GM21825 (cell line): ENCODE measurements around the gene LYPD4.
"Not testable (repeated sequence)": the region's sequence is repeated elsewhere in the genome, so short reads cannot be mapped to it uniquely, and the experiment has no call there.

Experiments used
- ATAC-seq: cut with Tn5 transposase; IDR thresholded peaks from one replicate; pipeline ENCODE4 v1.9.1; 2021; ENCODE audit warnings: mild to moderate bottlenecking, moderate library complexity; ENCODE audit not compliant: unreplicated experiment

Gene LYPD4

DNA sequence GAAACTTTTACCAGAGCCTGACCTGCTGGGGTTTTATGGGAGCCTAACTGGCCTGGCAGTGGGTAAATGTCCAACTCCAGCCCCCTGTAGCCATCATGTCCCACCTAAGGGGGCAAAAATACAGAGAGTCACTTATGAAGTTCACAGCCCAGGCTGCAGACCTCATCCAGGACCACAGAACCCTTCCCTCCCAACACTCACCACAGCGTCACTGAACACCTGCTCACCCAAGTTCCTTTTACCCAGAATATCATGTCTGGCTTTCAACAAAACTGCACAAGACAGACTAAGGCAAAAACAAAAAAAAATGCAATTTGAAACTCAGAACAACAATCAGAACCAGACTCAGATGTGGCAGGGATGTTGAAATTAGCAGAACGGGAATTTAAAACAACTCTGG is 41.7 kb downstream of the LYPD4 start:
- no peak for ATAC-seq

DNA sequence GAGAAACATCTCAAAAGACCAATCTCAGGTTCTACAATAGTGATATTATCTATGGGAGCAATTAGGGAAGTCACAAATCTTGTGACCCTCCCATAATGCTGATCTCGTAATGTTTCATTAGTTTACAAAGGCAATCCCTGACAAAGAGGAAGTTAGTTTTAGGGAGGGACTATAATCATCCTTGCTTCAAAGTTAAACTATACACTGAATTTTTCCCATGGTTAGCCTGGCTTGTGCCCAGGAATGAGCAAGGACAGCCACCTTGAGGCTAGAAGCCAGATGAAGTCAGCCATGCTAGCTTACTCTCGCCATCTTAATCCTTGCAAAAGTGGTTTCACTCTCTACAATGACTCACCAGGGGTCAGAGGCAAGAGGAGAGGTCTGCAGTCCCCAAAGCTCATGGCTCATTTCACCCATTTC is 42.7 kb downstream of the LYPD4 start:
- no peak for ATAC-seq

DNA sequence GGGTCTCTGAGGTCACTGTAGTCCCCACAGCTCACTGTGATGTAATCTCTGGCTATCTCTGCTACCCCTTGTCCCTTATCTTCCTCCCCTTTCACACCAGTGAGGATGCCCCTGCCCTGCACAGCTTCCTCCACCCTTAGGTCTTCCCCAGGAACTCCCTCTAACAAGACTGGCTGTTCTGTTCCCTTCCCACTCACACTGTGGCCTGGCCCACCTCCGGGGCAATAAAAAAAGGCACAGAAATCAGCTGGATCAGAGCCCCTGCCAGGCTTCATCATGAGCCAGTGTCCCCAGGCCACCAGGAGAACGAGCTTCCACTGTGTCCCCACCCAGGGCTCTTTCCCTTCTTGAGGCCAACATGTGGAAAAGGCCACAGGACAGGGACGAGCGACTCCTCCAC is 43.5 kb downstream of the LYPD4 start:
- no peak for ATAC-seq

DNA sequence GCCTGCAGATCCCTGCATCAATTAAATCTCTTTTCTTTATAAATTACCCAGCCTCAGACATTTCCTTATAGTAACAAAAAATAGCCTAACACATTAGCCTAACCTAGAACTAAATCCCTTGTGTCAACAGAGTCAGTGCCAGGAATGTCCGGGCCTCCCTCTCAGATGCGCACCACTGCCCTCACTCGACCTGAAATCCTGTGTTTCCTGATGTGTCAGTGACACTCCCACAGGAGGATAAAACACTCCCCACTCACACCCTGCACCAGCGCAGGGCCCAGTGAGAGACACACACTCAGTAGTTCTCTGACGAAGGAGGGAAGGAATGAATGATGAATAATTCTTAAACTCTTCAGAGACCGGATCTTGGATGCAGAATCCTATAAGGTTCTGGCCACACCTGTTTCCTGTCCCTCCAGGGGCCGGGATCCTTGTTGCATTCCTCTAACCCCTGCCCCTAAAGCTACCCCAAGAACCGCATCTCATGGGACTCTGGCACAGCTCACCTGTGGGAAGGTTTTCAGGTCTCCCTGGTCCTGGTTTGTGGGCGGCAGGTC is 45.0 kb downstream of the LYPD4 start:
- ATAC-seq, result no peak

DNA sequence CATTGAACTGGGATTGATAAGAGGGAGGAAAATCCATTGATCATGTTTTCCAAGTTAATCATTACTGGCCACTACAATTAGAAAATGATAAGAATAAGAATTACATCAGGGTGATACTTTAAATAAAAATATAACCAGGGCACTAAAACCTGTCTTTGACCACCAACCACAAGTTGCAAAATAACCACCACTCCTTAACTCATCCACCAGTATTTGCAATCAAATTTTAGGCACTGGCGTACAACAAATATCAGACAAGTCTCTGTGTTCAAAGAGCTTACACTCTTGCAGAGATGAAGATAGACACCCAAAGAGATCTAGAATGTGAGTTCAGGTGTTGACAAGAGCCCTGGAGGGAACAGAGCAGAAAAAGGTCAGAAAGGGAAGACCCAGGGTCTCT is 47.6 kb downstream of the LYPD4 start:
- no peak for ATAC-seq

DNA sequence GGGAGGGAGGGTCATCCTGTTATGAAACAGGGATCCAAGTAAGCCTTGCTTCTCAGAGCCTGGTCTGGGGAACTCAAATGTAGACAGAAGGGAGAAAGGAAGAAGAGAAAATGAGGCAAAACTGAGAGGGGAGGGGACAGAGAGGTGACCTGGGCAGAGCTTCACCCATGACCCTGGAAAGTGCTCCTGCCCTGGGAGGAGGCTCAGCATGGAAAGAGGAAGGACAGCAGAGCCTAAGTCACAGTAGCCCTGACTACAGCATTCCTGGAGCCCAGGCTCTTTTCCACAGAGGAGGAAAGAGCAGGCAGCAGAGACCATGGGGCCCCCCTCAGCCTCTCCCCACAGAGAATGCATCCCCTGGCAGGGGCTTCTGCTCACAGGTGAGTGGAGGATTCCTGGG is 48.1 kb downstream of the LYPD4 start, which contains the start of gene CEACAM3:
TSS of gene CEACAM3 (plus strand) at position 226 of the 400 bp plus-strand sequence. CDS start at position 317, 91 bp downstream.
- no peak for ATAC-seq

DNA sequence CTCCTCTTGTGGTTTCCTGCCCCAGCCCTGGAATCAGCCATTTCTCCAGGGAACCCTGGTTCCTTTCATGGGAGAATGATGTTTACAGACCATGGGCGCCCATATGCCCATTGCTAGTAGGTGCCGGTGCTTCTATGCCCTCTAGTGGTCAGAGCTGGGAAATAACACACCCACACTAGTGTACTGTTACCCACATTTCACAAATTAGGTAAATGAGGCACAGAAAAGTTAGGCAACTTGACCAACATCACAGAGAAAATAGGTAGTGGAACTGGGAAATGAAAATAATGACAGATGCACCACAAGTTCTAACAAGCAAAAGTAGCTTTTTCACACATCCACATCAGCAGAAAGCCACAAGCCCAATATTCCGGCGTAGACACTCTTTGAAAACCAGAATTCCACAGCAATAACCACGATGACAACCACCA is 49.4 kb downstream of the LYPD4 start:
- peak; percentile 54 for ATAC-seq

DNA sequence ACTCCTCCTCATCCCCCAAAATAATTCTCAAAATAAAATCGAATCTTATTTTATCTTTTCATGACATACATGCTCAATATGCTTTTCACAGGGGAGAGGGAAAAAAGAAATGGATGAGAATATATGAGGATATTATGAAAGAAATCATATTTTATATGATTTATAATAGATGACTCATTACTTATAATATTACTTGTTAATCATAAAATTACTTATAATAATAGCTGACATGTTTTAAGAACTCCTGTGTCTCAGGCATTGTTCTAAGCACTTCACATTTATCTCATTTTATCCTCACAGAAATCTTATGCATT is 51.1 kb downstream of the LYPD4 start:
- no peak for ATAC-seq

DNA sequence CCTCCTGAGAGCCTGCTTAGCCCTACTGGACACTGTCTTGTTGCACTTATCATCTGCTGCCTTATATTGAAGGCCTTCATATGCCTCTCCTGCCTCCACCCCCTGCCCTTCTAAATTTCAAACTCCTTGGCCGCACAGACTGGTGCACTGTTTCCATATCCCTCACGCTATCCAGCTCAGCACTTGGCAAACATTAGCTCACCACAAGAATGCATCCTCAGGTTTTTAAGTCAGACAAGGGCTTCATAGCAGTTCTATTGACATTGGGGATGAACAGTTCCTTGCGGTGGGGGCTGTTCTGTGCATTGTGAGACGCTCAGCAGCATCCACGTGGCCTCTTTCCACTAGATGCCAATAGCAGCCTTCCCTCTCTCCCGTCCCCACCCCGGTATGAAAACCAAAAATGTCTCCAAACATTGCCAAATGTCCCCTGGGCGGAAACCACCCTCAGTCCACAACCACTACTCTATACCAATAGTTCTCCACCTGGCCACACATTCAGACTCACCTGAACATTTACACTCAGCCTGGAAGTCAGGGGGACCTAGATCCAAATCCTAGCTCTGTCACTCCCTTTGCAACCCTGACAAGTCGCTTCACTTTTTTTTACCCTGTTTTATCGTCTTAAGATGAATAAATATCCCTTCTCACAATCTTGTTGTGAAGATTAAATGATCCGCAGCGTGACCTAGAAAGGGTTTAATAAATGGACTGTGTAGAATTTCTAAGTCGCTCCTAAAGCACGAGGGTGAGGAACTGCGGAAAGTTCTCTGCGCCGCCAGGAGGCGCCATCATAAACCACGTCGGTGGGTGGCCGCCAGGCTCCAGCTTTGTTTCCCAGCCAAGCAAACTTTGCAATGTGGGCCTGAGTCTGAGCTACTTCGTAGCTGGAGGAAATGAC is 51.7 kb downstream of the LYPD4 start:
- ATAC-seq, result no peak

DNA sequence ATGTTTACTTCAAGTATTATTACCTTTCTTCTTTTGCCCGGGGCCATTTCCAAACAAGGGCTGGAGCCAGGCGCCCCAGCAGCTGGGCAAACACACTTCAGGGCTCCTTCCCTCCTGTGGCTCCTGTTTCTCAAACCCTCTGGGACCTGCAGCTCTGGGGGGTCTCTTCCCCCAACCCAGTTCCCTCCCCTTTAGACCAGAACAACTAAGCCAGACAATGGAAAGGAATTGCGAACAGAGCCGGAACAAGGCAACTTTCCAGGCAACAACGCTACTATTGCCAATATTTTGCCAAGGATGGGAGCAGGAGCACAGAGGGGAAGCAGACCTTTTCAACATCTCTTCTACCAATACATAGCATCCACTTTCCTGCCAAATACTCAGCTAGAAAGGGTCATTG is 55.4 kb downstream of the LYPD4 start:
- not testable (repeated sequence) for ATAC-seq

DNA sequence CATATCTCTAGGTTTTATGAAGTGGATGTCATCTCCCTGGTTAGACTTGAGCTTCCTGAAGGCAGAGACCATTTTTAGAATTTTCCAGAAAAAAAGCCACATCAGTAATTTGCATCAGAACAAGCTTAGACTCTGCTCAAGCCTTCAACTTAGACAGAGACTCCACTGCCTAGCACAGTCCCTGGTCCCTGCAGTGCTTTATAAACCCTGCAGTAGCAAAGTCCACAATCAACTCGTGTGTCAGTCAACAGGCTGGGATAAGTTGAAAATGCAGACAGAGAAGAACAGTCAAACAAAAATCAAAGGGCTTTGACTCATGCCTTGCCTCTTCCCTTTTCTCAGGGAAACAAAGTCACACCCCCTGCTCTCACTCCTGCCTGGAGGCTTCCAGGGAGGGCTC is 56.0 kb downstream of the LYPD4 start:
- ATAC-seq, result not testable (repeated sequence)
